RWPE1 (cell line): ENCODE results near the gene MAPKAPK3.
A peak's percentile ranks its signal among the peaks of the same experiment; 100 is the strongest.

Source experiments
- CTCF ChIA-PET: fragments of 350-600 bp; sonication (Branson Sonifier 250); formaldehyde crosslinking; extraction: SDS; loops from one replicate; lab custom pipeline; 2021; lab: Yijun Ruan, JAX
- POLR2A ChIA-PET: fragments of 400-600 bp; formaldehyde crosslinking; extraction: SDS; loops from one replicate; lab custom pipeline; 2020; ENCODE audit warnings: antibody characterized with exemption; ENCODE audit not compliant: low non-redundant PET; lab: Yijun Ruan, JAX
- DNase-seq: peaks from one replicate; pipeline ENCODE4 v3.0.0; 2012; ENCODE audit warnings: low spot score
- H3K27ac ChIP-seq: fragments of 450-650 bp; 2 replicates; pipeline ENCODE4 v1.5.1; 2017
- TF ChIP-seq, protein P1 (sequence below): fragments of 450-650 bp; conservative IDR thresholded peaks from 2 replicates; pipeline ENCODE4 v1.5.1; 2017; ENCODE audit warnings: low read depth, mild to moderate bottlenecking

MAPKAPK3 gene

DNA sequence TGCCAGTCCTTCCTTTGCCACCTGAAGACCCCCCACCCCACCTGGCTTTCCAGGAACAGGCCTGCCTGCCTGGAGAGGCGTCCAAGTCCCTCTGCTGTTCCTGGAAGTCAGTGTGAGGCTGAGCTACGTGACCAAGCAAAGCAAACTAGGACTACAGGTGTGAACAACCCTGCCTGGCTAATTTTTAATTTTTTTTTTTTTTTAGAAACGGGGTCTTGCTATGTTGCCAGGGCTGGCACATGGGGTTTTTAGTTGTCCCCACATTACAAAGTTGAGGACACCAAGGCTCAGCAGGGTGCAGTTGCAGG, 30.2 kb upstream of the MAPKAPK3 start:
- TF ChIP-seq, protein P1, sequence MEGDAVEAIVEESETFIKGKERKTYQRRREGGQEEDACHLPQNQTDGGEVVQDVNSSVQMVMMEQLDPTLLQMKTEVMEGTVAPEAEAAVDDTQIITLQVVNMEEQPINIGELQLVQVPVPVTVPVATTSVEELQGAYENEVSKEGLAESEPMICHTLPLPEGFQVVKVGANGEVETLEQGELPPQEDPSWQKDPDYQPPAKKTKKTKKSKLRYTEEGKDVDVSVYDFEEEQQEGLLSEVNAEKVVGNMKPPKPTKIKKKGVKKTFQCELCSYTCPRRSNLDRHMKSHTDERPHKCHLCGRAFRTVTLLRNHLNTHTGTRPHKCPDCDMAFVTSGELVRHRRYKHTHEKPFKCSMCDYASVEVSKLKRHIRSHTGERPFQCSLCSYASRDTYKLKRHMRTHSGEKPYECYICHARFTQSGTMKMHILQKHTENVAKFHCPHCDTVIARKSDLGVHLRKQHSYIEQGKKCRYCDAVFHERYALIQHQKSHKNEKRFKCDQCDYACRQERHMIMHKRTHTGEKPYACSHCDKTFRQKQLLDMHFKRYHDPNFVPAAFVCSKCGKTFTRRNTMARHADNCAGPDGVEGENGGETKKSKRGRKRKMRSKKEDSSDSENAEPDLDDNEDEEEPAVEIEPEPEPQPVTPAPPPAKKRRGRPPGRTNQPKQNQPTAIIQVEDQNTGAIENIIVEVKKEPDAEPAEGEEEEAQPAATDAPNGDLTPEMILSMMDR, result no peak

GRCh38 chr3:50587373-50587772, 29.6 kb upstream of the MAPKAPK3 start:
- POLR2A ChIA-PET, result no interaction called here
- TF ChIP-seq, protein P1, result no peak
- peak overlapping the region; percentile 47 for H3K27ac ChIP-seq
- CTCF ChIA-PET, result no interaction called here
- DNase-seq, result no peak

More for the DNA sequence above, 30.2 kb upstream of the MAPKAPK3 start:
- H3K27ac ChIP-seq, result peak overlapping the region; percentile 47; the same call in 1 of the 2 replicates
- DNase-seq, result no peak
- ChIA-PET POLR2A (no interaction called here), CTCF (no interaction called here)

DNA sequence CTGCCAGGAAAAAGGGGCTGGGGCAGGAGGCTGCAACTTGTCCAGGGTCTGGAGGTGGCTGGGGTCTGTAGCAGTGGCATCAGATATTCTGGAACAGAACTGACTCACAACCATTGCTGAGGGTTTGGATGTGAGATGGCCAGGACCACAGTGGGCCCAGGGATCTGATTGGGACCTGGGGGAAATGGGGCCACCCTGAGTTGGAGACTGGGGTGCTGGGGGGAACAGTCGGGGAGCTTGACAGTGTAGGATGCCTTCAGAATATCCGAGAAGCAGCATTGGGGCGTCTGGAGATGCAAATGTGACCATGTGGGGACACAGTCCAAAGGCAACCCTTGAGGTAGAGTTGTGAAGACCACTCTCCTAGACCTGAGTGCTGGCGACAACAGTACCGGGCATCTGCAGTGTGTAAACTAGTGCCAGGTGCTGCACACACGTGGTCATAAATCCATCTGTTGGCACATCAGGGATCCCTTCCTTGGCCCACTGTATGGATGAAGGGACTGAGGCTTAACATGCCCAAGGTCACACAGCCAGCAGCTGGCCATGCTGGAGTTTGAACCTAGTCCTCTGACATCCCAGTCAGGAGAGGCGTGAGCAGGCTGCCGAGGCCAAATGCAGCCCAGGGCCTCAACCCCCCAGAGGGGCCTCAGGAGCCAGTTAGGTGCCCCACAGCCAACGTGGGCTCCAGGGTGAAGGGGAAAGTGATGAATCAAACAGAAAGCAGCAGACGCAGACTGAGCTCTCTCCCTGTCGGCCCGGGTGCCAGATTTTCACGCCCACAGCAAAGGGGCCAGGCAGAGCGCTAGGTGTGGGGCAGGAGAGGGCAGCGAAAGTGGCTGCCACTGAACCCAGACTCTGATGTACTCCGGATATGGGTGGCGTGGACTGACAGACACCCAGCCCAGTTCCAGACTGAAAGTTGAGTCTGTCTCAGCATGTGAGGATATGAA, 28.9 kb upstream of the MAPKAPK3 start:
- H3K27ac ChIP-seq, result peak overlapping the region; percentile 47
- DNase-seq, result no peak
- TF ChIP-seq, protein P1, result no peak
- ChIA-PET CTCF (interaction anchor here (0.7 kb wide), 1 partner anchor 25 kb away, joined by 3 read pairs; no protein-coding TSS in a partner anchor), POLR2A (no interaction called here)

DNA sequence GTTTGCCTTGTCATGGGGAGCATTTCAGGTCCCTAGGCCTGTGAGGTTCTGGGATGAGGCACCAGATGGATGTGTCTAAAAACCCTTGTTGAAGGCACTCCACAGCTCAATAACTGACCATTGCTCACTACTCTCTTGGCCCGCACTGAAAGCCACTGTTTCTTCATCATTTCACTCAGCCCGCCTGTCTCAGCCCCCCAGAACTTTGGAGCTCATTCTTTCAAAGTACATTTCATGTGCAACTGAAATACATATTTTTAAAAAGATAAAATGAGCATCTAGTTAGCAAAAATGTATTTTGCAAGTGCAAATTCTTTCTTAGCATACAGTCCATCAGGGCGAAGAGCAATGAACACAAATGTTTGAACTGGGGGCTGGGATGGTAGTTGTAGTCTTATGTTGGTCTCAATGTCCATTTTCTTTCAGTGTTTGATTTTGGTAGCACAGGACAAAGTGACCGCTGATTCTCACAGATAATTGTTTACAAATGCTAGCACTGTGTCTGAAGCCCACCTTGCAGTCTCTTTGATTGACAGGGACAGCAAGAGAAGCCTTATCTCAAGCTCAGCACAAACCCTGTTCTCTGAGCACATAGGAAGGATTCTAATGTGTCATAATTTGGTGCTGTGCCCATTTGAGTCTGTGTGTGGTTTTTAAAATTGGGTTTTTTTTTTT, 28.1 kb upstream of the MAPKAPK3 start:
- POLR2A ChIA-PET, result no interaction called here
- DNase-seq, result no peak
- TF ChIP-seq, protein P1, result no peak
- peak overlapping the region; percentile 47 for H3K27ac ChIP-seq
- CTCF ChIA-PET, result interaction anchor here (0.7 to 1.0 kb wide), 2 partner anchors 25 to 28 kb away, joined by 3 read pairs; no protein-coding TSS in a partner anchor

DNA sequence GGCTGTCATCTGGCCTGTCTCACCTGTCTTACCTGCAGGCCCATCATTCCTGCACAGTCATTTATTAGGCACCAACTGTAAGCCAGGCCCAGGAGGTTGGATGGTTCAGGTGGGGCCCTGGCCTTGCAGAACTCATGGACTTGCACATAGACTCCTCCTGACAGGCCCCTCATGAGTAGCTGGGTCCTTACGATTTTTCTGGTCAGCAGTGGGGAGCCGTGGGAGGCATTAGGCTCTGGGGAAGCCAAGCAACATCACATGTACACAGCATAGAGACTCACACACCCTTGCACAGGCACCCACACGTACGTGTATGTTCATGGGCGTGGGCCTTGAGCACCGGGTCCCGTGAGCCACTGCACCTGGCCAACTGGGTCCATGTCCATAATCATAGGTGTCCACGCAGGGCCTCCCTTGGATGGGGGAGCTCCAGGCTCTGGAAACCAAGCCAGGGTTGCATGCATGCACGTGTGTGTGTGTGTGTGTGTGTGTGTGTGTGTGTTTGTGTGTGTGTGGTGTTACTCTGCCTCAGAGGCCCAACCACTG, 25.7 kb upstream of the MAPKAPK3 start:
- ChIA-PET POLR2A (no interaction called here), CTCF (no interaction called here)
- TF ChIP-seq, protein P1, result no peak; the same call in 1 of the 2 replicates
- no peak for DNase-seq
- peak overlapping the region; percentile 80 for H3K27ac ChIP-seq

GRCh38 chr3:50592568-50592967, 24.4 kb upstream of the MAPKAPK3 start:
- POLR2A ChIA-PET, result interaction anchor here (1.2 kb wide), 1 partner anchor 9 kb away, joined by 4 read pairs; no protein-coding TSS in a partner anchor

More at GRCh38 chr3:50592568-50592967, 24.4 kb upstream of the MAPKAPK3 start:
- peak overlapping the region; percentile 80 for H3K27ac ChIP-seq
- DNase-seq, result no peak
- CTCF ChIA-PET, result interaction anchor here (0.9 to 1.1 kb wide), 2 partner anchors 21 to 50 kb away, joined by 4 to 7 read pairs; no protein-coding TSS in a partner anchor
- TF ChIP-seq, protein P1, result no peak
